GM21515 (cell line): ENCODE measurements around the gene KLF11.

Experiments
- ATAC-seq: cut with Tn5 transposase; IDR thresholded peaks from one replicate; pipeline ENCODE4 v1.9.1; 2021; ENCODE audit not compliant: unreplicated experiment

Gene KLF11

GRCh38 chr2:10039658-10040410, 3.5 kb upstream of the KLF11 start:
- ATAC-seq = no peak

GRCh38 chr2:10041711-10042110, 1.6 kb upstream of the KLF11 start:
- ATAC-seq = no peak

GRCh38 chr2:10042301-10043161, 819 bp upstream of the KLF11 start:
- ATAC-seq = no peak

- ATAC-seq = peak; percentile 63
Observed at GRCh38 chr2:10043906-10044601, 704 bp downstream of the KLF11 start.

GRCh38 chr2:10045561-10046355, 2.4 kb downstream of the KLF11 start:
- no peak for ATAC-seq

GRCh38 chr2:10046931-10047330, 3.6 kb downstream of the KLF11 start:
- no peak for ATAC-seq

- no peak for ATAC-seq
Observed at GRCh38 chr2:10047616-10048500, 4.5 kb downstream of the KLF11 start.

GRCh38 chr2:10048501-10049171, 5.3 kb downstream of the KLF11 start:
- ATAC-seq = no peak

GRCh38 chr2:10052216-10052615, 8.9 kb downstream of the KLF11 start:
- ATAC-seq = no peak

- no peak for ATAC-seq
Observed at GRCh38 chr2:10053351-10053750, 10.0 kb downstream of the KLF11 start.

GRCh38 chr2:10054424-10054823, 11.1 kb downstream of the KLF11 start:
- ATAC-seq = no peak

GRCh38 chr2:10054976-10055375, 11.6 kb downstream of the KLF11 start:
- no peak for ATAC-seq

- ATAC-seq = no peak
Observed at GRCh38 chr2:10056439-10056838, 13.1 kb downstream of the KLF11 start.

GRCh38 chr2:10057231-10058107, 14.1 kb downstream of the KLF11 start:
- ATAC-seq = no peak

GRCh38 chr2:10058251-10059015, 15.1 kb downstream of the KLF11 start:
- ATAC-seq = no peak

- ATAC-seq = no peak
Observed at GRCh38 chr2:10059016-10059351, 15.6 kb downstream of the KLF11 start.

GRCh38 chr2:10059552-10060335, 16.4 kb downstream of the KLF11 start:
- ATAC-seq = no peak
